ENCODE results near the gene CDH6. TPM values are rescaled to one million over a fixed set of nuclear protein-coding genes. Genes with fewer than 3 reads are reported as not detected.

The CDH6 gene
- total RNA-seq, 1 donor from 2014 or later = 7.2 TPM

DNA sequence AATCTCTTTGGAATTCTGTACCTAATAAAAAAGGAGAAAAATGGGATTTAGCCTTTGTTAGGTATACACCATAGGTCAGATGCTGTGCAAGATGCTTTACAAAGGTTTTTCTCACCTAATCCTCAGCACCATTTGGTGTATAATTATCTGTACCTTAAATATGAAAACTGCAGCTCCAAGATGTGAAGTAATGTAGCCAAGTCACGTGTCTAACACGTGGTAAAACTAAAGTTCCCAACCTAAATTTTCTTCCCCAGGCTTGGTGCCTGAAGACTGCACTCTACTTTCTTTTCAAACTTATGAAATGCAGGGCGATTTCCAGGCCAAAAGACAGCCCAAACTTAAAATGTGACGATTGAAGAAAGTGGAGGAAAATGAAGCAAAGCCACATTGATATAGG is 125.8 kb downstream of the CDH6 start:
- Histone ChIP-seq H3K9me3 (no peaks in the 10 kb centered on the region), H3K27ac (no peak overlapping the region), H3K27me3 (ENCODE audit: low read depth) (no peaks in the 10 kb centered on the region), H3K4me3 (no peak overlapping the region), H3K4me1 (no peaks in the 10 kb centered on the region), H3K36me3 (no peaks in the 10 kb centered on the region)
- TF ChIP-seq, protein P1, sequence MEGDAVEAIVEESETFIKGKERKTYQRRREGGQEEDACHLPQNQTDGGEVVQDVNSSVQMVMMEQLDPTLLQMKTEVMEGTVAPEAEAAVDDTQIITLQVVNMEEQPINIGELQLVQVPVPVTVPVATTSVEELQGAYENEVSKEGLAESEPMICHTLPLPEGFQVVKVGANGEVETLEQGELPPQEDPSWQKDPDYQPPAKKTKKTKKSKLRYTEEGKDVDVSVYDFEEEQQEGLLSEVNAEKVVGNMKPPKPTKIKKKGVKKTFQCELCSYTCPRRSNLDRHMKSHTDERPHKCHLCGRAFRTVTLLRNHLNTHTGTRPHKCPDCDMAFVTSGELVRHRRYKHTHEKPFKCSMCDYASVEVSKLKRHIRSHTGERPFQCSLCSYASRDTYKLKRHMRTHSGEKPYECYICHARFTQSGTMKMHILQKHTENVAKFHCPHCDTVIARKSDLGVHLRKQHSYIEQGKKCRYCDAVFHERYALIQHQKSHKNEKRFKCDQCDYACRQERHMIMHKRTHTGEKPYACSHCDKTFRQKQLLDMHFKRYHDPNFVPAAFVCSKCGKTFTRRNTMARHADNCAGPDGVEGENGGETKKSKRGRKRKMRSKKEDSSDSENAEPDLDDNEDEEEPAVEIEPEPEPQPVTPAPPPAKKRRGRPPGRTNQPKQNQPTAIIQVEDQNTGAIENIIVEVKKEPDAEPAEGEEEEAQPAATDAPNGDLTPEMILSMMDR (IDR thresholded peaks at IDR 0.05) = no peak
- intact Hi-C loops (cut with DNase I) = no loop called here
- no peak for ATAC-seq
- DNase-seq = no peak

DNA sequence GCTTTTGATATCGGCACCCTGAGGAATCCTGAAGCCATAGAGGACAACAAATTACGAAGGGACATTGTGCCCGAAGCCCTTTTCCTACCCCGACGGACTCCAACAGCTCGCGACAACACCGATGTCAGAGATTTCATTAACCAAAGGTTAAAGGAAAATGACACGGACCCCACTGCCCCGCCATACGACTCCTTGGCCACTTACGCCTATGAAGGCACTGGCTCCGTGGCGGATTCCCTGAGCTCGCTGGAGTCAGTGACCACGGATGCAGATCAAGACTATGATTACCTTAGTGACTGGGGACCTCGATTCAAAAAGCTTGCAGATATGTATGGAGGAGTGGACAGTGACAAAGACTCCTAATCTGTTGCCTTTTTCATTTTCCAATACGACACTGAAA is 129.5 kb downstream of the CDH6 start:
- no peaks in the 10 kb centered on the region for H3K27me3 ChIP-seq (ENCODE audit: low read depth)
- ATAC-seq = no peak
- H3K27ac ChIP-seq = no peak overlapping the region
- TF ChIP-seq, protein P1 (IDR thresholded peaks at IDR 0.05) = no peak
- no peak for DNase-seq
- H3K4me1 ChIP-seq = no peaks in the 10 kb centered on the region
- no peak overlapping the region for H3K4me3 ChIP-seq
- intact Hi-C loops (cut with DNase I) = no loop called here
- H3K36me3 ChIP-seq = no peaks in the 10 kb centered on the region
- H3K9me3 ChIP-seq = no peaks in the 10 kb centered on the region

DNA sequence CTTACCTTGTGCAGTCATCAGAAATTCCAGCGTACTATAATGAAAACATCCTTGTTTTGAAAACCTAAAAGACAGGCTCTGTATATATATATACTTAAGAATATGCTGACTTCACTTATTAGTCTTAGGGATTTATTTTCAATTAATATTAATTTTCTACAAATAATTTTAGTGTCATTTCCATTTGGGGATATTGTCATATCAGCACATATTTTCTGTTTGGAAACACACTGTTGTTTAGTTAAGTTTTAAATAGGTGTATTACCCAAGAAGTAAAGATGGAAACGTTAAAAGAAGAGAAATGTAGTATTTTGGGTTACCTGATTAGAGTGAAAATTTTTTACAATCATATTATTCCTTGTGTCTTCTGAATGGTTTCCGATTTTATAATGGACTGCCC is 131.4 kb downstream of the CDH6 start:
- no peaks in the 10 kb centered on the region for H3K9me3 ChIP-seq
- no peaks in the 10 kb centered on the region for H3K4me1 ChIP-seq
- H3K4me3 ChIP-seq = no peak overlapping the region
- TF ChIP-seq, protein P1 (IDR thresholded peaks at IDR 0.05) = no peak
- intact Hi-C loops (cut with DNase I) = no loop called here
- no peak overlapping the region for H3K27ac ChIP-seq
- no peaks in the 10 kb centered on the region for H3K36me3 ChIP-seq
- ATAC-seq (no peak), DNase-seq (no peak)
- no peaks in the 10 kb centered on the region for H3K27me3 ChIP-seq (ENCODE audit: low read depth)

DNA sequence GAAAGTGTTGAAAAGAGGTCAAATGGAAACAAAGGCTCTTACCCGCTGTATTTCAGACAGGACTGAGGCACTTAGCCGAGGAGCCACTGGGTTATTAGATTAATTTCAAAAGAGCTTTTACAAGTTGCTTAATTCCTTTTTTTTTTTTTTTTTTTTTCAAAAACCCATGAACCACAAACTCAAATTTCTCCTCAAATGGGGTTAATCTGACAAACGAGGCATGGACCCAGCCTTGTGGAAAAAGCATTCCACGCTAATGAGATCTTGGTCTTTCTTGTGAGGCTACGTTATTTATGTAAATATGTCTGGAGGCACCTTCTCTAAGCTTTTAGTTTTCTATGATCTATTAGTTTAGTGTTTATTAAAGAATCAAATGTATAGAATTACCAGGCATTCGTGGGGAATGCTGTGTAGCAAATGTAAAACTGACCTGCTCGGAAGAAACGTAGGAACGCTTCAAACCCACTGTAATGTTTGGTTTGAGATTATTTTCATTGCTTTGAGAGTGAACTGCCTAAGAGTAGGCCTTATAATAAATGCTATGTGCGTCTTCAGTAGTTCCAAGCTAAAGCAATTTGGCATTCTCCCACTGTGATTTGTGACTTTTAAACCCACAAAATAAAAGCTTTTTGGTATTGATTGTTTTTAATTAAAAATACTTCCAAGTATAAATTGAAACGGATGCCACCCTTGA is 134.7 kb downstream of the CDH6 start:
- no peaks in the 10 kb centered on the region for H3K27me3 ChIP-seq (ENCODE audit: low read depth)
- no peaks in the 10 kb centered on the region for H3K4me1 ChIP-seq
- H3K9me3 ChIP-seq = no peaks in the 10 kb centered on the region
- H3K4me3 ChIP-seq = no peak overlapping the region
- H3K27ac ChIP-seq = no peak overlapping the region
- intact Hi-C loops (cut with DNase I) = no loop called here
- TF ChIP-seq, protein P1 (IDR thresholded peaks at IDR 0.05) = no peak
- H3K36me3 ChIP-seq = no peaks in the 10 kb centered on the region
- no peak for DNase-seq
- no peak for ATAC-seq

DNA sequence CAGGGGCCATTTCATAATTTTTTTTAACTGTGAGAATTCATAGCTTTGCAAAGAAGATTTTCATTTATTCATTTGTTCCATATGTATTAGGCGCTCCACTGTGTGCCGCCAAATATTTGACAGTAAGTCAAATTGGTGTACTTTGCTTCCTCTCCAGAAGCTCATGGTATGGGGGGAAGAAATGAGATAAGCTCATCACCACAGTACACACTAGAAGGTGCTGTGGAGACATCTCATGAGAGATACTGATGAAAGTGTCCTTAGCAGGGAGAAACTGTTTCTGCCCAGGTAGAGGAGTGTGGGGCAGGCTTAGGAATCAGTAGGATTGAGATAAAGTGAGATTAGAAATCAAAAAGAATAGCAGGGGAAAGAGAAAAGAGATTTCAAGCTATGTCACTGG is 136.2 kb downstream of the CDH6 start:
- H3K4me3 ChIP-seq = no peak overlapping the region
- no peaks in the 10 kb centered on the region for H3K27me3 ChIP-seq (ENCODE audit: low read depth)
- no peaks in the 10 kb centered on the region for H3K4me1 ChIP-seq
- TF ChIP-seq, protein P1 (IDR thresholded peaks at IDR 0.05) = no peak
- ATAC-seq (no peak), DNase-seq (no peak)
- H3K9me3 ChIP-seq = no peaks in the 10 kb centered on the region
- intact Hi-C loops (cut with DNase I) = no loop called here
- H3K27ac ChIP-seq = no peak overlapping the region
- H3K36me3 ChIP-seq = no peaks in the 10 kb centered on the region

Data from lower lobe of right lung (tissue), 2 donors.